Mesendoderm (in vitro differentiated cells): ENCODE results near the gene TCIRG1.

Experiments used
- DNase-seq: peaks from one replicate; pipeline ENCODE4 v3.0.0; 2013
- H2AK5ac ChIP-seq: 2 replicates; pipeline ENCODE4 v1.6.1; 2013; ENCODE audit warnings: low read length, inconsistent platforms
- H2BK120ac ChIP-seq: 2 replicates; pipeline ENCODE4 v1.6.1; 2013; ENCODE audit warnings: low read depth, mild to moderate bottlenecking, low read length, moderate library complexity, mixed read lengths
- H2BK15ac ChIP-seq: replicated peaks from 2 replicates; pipeline ENCODE4 v1.6.1; 2013; ENCODE audit warnings: low read depth, mild to moderate bottlenecking, moderate library complexity
- H2BK5ac ChIP-seq: 2 replicates; pipeline ENCODE4 v1.6.1; 2013; ENCODE audit warnings: low read length, inconsistent platforms
- H3K18ac ChIP-seq: 2 replicates; pipeline ENCODE4 v1.6.1; 2013; ENCODE audit warnings: mild to moderate bottlenecking, low read length, mixed read lengths
- H3K23ac ChIP-seq: one replicate; pipeline ENCODE4 v1.6.1; 2013; ENCODE audit warnings: low read length
- H3K27ac ChIP-seq: 2 replicates; pipeline ENCODE4 v1.5.1; 2013; ENCODE audit warnings: low read depth, mild to moderate bottlenecking, inconsistent platforms, low read length, moderate library complexity
- H3K27me3 ChIP-seq: 2 replicates; pipeline ENCODE4 v1.6.1; 2013; ENCODE audit warnings: low read length, control low read depth, mild to moderate bottlenecking, inconsistent platforms; ENCODE audit not compliant: insufficient read depth, poor library complexity
- H3K36me3 ChIP-seq: 2 replicates; pipeline ENCODE4 v1.6.1; 2013; ENCODE audit warnings: low read length, inconsistent platforms; ENCODE audit not compliant: control insufficient read depth, insufficient read depth
- H3K4ac ChIP-seq: one replicate; pipeline ENCODE4 v1.6.1; 2013; ENCODE audit warnings: low read depth, mild to moderate bottlenecking, low read length, moderate library complexity
- H3K4me1 ChIP-seq: 2 replicates; pipeline ENCODE4 v1.6.1; 2013; ENCODE audit warnings: low read depth, low read length, inconsistent platforms; ENCODE audit not compliant: control insufficient read depth
- H3K4me2 ChIP-seq: 2 replicates; pipeline ENCODE4 v1.6.1; 2013; ENCODE audit warnings: low read length
- H3K4me3 ChIP-seq: 2 replicates; pipeline ENCODE4 v1.5.1; 2013; ENCODE audit warnings: mild to moderate bottlenecking, low read length
- H3K56ac ChIP-seq: one replicate; pipeline ENCODE4 v1.6.1; 2013; ENCODE audit warnings: low read length
- H3K79me1 ChIP-seq: 2 replicates; pipeline ENCODE4 v1.6.1; 2013; ENCODE audit warnings: low read length, inconsistent platforms
- H3K79me2 ChIP-seq: 2 replicates; pipeline ENCODE4 v1.6.1; 2013; ENCODE audit warnings: mild to moderate bottlenecking, low read length; ENCODE audit not compliant: control insufficient read depth, insufficient read depth
- H3K9ac ChIP-seq: 2 replicates; pipeline ENCODE4 v1.6.1; 2013; ENCODE audit warnings: low read length, inconsistent platforms
- H4K5ac ChIP-seq: one replicate; pipeline ENCODE4 v1.6.1; 2013; ENCODE audit warnings: low read length
- H4K8ac ChIP-seq: one replicate; pipeline ENCODE4 v1.6.1; 2013; ENCODE audit warnings: low read depth, mild to moderate bottlenecking, control low read depth, low read length, moderate library complexity
- WGBS: extraction: QIAGEN DNeasy Blood & Tissue Kit; methylation state at CpG from one replicate; pipeline ENCODE4 v1.1.7; 2013; ENCODE audit warnings: low lambda C conversion rate, missing lambda C conversion rate; ENCODE audit not compliant: insufficient coverage; ENCODE audit errors: extremely low coverage; 5-methylcytosine and 5-hydroxymethylcytosine counted together

The TCIRG1 gene

GRCh38 chr11:68032003-68032402 is 6.8 kb upstream of the TCIRG1 start:
- H3K4me1 ChIP-seq, result peaks cover 2% of the 10 kb centered on the region
- no peak overlapping the region for H3K4me3 ChIP-seq
- no peak overlapping the region for H4K5ac ChIP-seq
- no peak overlapping the region for H4K8ac ChIP-seq
- no peak for DNase-seq
- no peak overlapping the region for H2BK120ac ChIP-seq
- no peaks in the 10 kb centered on the region for H3K27me3 ChIP-seq
- WGBS, result no CpG with 5 or more reads among the region's 9 CpGs
- peaks cover 4% of the 10 kb centered on the region for H3K36me3 ChIP-seq
- no peak overlapping the region for H3K23ac ChIP-seq
- H2BK5ac ChIP-seq, result no peak overlapping the region
- H3K4ac ChIP-seq, result no peak overlapping the region
- H3K18ac ChIP-seq, result no peak overlapping the region
- H3K79me1 ChIP-seq, result peaks cover 14% of the 10 kb centered on the region
- peak overlapping the region; percentile 42 for H3K9ac ChIP-seq
- no peak overlapping the region for H2AK5ac ChIP-seq
- peak overlapping the region; percentile 60 for H3K56ac ChIP-seq
- H3K79me2 ChIP-seq, result peaks cover 9% of the 10 kb centered on the region
- H3K27ac ChIP-seq, result no peak overlapping the region
- H2BK15ac ChIP-seq, result no peak overlapping the region
- no peak overlapping the region for H3K4me2 ChIP-seq

GRCh38 chr11:68032997-68033707 is 5.7 kb upstream of the TCIRG1 start:
- Histone ChIP-seq H4K5ac (no peak overlapping the region), H3K9ac (no peak overlapping the region), H4K8ac (no peak overlapping the region), H2BK5ac (no peak overlapping the region), H2BK15ac (no peak overlapping the region), H3K4me3 (no peak overlapping the region), H3K36me3 (peaks cover 4% of the 10 kb centered on the region), H3K79me1 (peaks cover 14% of the 10 kb centered on the region), H3K56ac (no peak overlapping the region), H3K18ac (no peak overlapping the region), H3K27me3 (no peaks in the 10 kb centered on the region), H3K4me1 (peaks cover 2% of the 10 kb centered on the region), H3K23ac (no peak overlapping the region), H3K27ac (no peak overlapping the region), H3K4ac (no peak overlapping the region), H3K79me2 (peaks cover 9% of the 10 kb centered on the region), H2AK5ac (no peak overlapping the region), H2BK120ac (no peak overlapping the region), H3K4me2 (no peak overlapping the region)
- WGBS, result no CpG with 5 or more reads among the region's 29 CpGs
- DNase-seq, result no peak

DNA sequence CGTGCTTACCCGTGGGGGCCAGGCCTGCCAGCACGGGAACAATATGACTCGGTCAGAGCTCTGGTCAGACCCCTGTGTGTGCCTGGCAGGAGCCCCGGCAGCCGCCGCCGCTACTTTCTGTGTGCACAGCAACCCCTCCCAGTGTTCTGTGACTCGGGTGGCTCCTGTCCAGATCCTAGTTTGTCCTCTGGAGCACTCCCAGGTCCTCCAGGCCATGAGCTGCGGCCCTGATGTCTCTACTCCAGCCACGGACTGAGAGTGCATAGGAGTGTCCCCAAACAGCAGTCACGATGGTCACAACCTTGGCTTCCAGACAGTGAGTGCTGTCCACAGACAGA is 5.1 kb upstream of the TCIRG1 start:
- Histone ChIP-seq H3K23ac (no peak overlapping the region), H3K27ac (no peak overlapping the region), H3K4me3 (no peak overlapping the region), H3K79me2 (peaks cover 9% of the 10 kb centered on the region), H2AK5ac (no peak overlapping the region), H2BK5ac (no peak overlapping the region), H2BK120ac (no peak overlapping the region), H3K56ac (no peak overlapping the region), H3K4me1 (peaks cover 2% of the 10 kb centered on the region), H3K27me3 (no peaks in the 10 kb centered on the region), H3K36me3 (peaks cover 4% of the 10 kb centered on the region), H3K4ac (no peak overlapping the region), H3K79me1 (peaks cover 14% of the 10 kb centered on the region), H3K18ac (no peak overlapping the region), H4K5ac (no peak overlapping the region), H3K4me2 (no peak overlapping the region), H4K8ac (no peak overlapping the region), H2BK15ac (no peak overlapping the region), H3K9ac (no peak overlapping the region)
- no peak for DNase-seq
- WGBS, result no CpG with 5 or more reads among the region's 12 CpGs

DNA sequence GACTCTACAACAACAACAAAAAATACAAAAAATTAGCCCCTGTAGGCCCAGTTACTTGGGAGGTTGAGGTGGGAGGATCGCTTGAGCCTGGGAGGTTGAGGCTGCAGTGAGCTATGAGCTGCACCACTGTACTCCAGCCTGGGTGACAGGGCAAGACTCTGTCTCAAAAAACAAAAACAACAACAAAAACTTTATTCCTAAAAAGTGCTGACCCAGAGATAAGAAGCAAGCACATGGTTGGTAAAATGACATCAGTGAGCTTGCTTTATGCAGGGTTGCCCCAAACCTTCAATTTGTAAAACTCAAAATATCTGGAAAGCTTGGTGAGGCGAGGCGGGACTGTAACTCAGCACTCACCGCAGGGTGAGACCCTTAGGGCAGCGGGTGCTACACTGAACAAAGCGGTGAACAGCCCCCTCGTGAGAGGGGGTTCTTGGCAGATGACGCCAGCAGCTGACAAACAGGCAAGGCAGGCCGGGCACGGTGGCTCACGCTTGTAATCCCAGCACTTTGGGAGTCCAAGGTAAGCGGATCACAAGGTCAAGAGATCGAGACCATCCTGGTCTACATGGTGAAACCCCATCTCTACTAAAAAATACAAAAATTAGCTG is 3.5 kb upstream of the TCIRG1 start:
- DNase-seq, result no peak
- no peak overlapping the region for H2BK15ac ChIP-seq
- H2BK120ac ChIP-seq, result no peak overlapping the region
- no peak overlapping the region for H3K18ac ChIP-seq
- no peak overlapping the region for H3K4me3 ChIP-seq
- no peak overlapping the region for H3K27ac ChIP-seq
- H3K4me2 ChIP-seq, result no peak overlapping the region
- peaks cover 13% of the 10 kb centered on the region for H3K79me1 ChIP-seq
- H3K4me1 ChIP-seq, result peaks cover 7% of the 10 kb centered on the region
- no peak overlapping the region for H3K23ac ChIP-seq
- peaks cover 9% of the 10 kb centered on the region for H3K79me2 ChIP-seq
- no CpG with 5 or more reads among the region's 13 CpGs for WGBS
- H2BK5ac ChIP-seq, result no peak overlapping the region
- no peak overlapping the region for H3K56ac ChIP-seq
- no peak overlapping the region for H3K4ac ChIP-seq
- H3K36me3 ChIP-seq, result peaks cover 4% of the 10 kb centered on the region
- no peak overlapping the region for H3K9ac ChIP-seq
- no peak overlapping the region for H4K8ac ChIP-seq
- H2AK5ac ChIP-seq, result no peak overlapping the region
- no peaks in the 10 kb centered on the region for H3K27me3 ChIP-seq
- no peak overlapping the region for H4K5ac ChIP-seq

- peaks cover 5% of the 10 kb centered on the region for H3K79me2 ChIP-seq
- H3K23ac ChIP-seq, result no peak overlapping the region
- H2BK120ac ChIP-seq, result no peak overlapping the region
- peaks cover 7% of the 10 kb centered on the region for H3K4me1 ChIP-seq
- no peak for DNase-seq
- H3K79me1 ChIP-seq, result peaks cover 9% of the 10 kb centered on the region
- no peak overlapping the region for H4K5ac ChIP-seq
- H3K9ac ChIP-seq, result no peak overlapping the region
- no peak overlapping the region for H3K4me2 ChIP-seq
- H2BK15ac ChIP-seq, result no peak overlapping the region
- no peak overlapping the region for H3K18ac ChIP-seq
- H3K36me3 ChIP-seq, result peaks cover 4% of the 10 kb centered on the region
- no peak overlapping the region for H3K4ac ChIP-seq
- H3K56ac ChIP-seq, result no peak overlapping the region
- no peak overlapping the region for H3K27ac ChIP-seq
- H3K27me3 ChIP-seq, result no peaks in the 10 kb centered on the region
- H2BK5ac ChIP-seq, result no peak overlapping the region
- no peak overlapping the region for H3K4me3 ChIP-seq
- no peak overlapping the region for H4K8ac ChIP-seq
- H2AK5ac ChIP-seq, result no peak overlapping the region
- WGBS, result no CpG with 5 or more reads among the region's 27 CpGs
These were observed 2.6 kb upstream of the TCIRG1 start for GRCh38 chr11:68036141-68036716.
